PC-3 (cell line): Measurements from ENCODE around the gene EXOG.

ENCODE experiments used
- CTCF ChIP-seq: fragments of 300-600 bp; sonication (generic); conservative IDR thresholded peaks from 2 replicates; pipeline ENCODE4 v1.5.1; 2017; ENCODE audit warnings: antibody characterized with exemption, low read depth, mild to moderate bottlenecking, low read length
- EZH2 ChIP-seq: fragments of 300-600 bp; sonication (generic); IDR thresholded peaks from one replicate; pipeline ENCODE4 v1.6.1; 2017; ENCODE audit warnings: antibody characterized with exemption, mild to moderate bottlenecking, low read length; ENCODE audit not compliant: unreplicated experiment

GRCh38 chr3:38566215-38566528, 70.0 kb downstream of the EXOG start:
- TF ChIP-seq CTCF (no peak), EZH2 (no peak)
